ENCODE measurements around the gene SCOC. TPM values are rescaled to one million over a fixed set of nuclear protein-coding genes. Genes with fewer than 3 reads are reported as not detected.
A peak's percentile ranks its signal among the peaks of the same experiment; 100 is the strongest.

SCOC gene
- total and polyA plus RNA-seq, 2 of the 13 experiments (the other 11 are each of a cell fraction or from before 2014, with no cell fraction given): 43.8 to 65.2 TPM

DNA sequence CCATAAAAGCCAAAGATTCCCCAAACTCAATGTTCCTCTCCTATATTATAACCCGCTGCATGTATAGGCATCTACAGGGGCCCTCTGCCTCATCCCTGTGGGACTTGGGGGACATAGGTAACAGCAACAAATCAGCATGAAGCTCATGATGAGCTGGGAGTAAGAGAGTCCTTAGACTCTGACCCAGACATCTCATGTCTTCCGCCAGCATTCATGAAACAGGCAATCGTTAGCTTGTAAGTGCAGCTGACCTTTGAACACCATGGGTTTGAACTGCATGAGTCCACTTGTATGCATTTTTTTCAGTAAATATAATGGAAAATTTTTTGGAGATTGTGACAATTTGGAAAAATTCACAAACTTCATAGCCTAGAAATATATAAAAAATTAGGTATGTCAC, 10.4 kb upstream of the SCOC start (continued):
- TF ChIP-seq, protein P1, sequence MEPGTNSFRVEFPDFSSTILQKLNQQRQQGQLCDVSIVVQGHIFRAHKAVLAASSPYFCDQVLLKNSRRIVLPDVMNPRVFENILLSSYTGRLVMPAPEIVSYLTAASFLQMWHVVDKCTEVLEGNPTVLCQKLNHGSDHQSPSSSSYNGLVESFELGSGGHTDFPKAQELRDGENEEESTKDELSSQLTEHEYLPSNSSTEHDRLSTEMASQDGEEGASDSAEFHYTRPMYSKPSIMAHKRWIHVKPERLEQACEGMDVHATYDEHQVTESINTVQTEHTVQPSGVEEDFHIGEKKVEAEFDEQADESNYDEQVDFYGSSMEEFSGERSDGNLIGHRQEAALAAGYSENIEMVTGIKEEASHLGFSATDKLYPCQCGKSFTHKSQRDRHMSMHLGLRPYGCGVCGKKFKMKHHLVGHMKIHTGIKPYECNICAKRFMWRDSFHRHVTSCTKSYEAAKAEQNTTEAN (CRISPR knock-in tag; conservative IDR thresholded peaks at IDR 0.05): no peak
- TF ChIP-seq, protein P2, sequence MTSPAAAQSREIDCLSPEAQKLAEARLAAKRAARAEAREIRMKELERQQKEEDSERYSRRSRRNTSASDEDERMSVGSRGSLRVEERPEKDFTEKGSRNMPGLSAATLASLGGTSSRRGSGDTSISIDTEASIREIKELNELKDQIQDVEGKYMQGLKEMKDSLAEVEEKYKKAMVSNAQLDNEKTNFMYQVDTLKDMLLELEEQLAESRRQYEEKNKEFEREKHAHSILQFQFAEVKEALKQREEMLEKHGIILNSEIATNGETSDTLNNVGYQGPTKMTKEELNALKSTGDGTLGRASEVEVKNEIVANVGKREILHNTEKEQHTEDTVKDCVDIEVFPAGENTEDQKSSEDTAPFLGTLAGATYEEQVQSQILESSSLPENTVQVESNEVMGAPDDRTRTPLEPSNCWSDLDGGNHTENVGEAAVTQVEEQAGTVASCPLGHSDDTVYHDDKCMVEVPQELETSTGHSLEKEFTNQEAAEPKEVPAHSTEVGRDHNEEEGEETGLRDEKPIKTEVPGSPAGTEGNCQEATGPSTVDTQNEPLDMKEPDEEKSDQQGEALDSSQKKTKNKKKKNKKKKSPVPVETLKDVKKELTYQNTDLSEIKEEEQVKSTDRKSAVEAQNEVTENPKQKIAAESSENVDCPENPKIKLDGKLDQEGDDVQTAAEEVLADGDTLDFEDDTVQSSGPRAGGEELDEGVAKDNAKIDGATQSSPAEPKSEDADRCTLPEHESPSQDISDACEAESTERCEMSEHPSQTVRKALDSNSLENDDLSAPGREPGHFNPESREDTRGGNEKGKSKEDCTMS (CRISPR knock-in tag; conservative IDR thresholded peaks at IDR 0.05): no peak
- TF ChIP-seq SMAD1 (CRISPR knock-in tag; IDR thresholded peaks at IDR 0.05; ENCODE audit: borderline replicate concordance, low read depth) (no peak), ZSCAN30 (CRISPR knock-in tag; IDR thresholded peaks at IDR 0.05) (no peak), ZNF605 (CRISPR knock-in tag; IDR thresholded peaks at IDR 0.05) (no peak), ZNF484 (CRISPR knock-in tag; IDR thresholded peaks at IDR 0.05; ENCODE audit: borderline replicate concordance, low read depth) (no peak), ONECUT2 (CRISPR knock-in tag; IDR thresholded peaks at IDR 0.05) (0 out of 2 replicates have a peak, but pooled peaks have one; percentile 9), PHF21A (CRISPR knock-in tag; IDR thresholded peaks at IDR 0.05) (no peak), ZNF383 (CRISPR knock-in tag; IDR thresholded peaks at IDR 0.05; ENCODE audit: borderline replicate concordance) (no peak), TBX3 (IDR thresholded peaks at IDR 0.05; ENCODE audit: borderline replicate concordance) (no peak), NFKBIZ (CRISPR knock-in tag; IDR thresholded peaks at IDR 0.05) (no peak), ELF1 (CRISPR knock-in tag; IDR thresholded peaks at IDR 0.05) (0 out of 2 replicates have a peak, but pooled peaks have one; percentile 16), KLF16 (CRISPR knock-in tag; IDR thresholded peaks at IDR 0.05) (0 out of 4 replicates have a peak, but pooled peaks of 1 of the 2 experiments have one; percentile 21), HNRNPK (IDR thresholded peaks at IDR 0.05; ENCODE audit: low read depth, low read length, poor library complexity, severe bottlenecking) (no peak), HDAC2 (CRISPR knock-in tag; IDR thresholded peaks at IDR 0.05) (no peak), FOXA3 (CRISPR knock-in tag; IDR thresholded peaks at IDR 0.05) (peak; percentile 55; the same call in 1 of the 2 replicates), BCL6 (CRISPR knock-in tag; IDR thresholded peaks at IDR 0.05) (0 out of 2 replicates have a peak, but pooled peaks have one; percentile 9)
- TF ChIP-seq, protein P3, sequence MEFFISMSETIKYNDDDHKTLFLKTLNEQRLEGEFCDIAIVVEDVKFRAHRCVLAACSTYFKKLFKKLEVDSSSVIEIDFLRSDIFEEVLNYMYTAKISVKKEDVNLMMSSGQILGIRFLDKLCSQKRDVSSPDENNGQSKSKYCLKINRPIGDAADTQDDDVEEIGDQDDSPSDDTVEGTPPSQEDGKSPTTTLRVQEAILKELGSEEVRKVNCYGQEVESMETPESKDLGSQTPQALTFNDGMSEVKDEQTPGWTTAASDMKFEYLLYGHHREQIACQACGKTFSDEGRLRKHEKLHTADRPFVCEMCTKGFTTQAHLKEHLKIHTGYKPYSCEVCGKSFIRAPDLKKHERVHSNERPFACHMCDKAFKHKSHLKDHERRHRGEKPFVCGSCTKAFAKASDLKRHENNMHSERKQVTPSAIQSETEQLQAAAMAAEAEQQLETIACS (CRISPR knock-in tag; IDR thresholded peaks at IDR 0.05): no peak
- TF ChIP-seq, protein P4, sequence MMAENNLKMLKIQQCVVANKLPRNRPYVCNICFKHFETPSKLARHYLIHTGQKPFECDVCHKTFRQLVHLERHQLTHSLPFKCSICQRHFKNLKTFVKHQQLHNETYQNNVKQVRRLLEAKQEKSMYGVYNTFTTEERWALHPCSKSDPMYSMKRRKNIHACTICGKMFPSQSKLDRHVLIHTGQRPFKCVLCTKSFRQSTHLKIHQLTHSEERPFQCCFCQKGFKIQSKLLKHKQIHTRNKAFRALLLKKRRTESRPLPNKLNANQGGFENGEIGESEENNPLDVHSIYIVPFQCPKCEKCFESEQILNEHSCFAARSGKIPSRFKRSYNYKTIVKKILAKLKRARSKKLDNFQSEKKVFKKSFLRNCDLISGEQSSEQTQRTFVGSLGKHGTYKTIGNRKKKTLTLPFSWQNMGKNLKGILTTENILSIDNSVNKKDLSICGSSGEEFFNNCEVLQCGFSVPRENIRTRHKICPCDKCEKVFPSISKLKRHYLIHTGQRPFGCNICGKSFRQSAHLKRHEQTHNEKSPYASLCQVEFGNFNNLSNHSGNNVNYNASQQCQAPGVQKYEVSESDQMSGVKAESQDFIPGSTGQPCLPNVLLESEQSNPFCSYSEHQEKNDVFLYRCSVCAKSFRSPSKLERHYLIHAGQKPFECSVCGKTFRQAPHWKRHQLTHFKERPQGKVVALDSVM (CRISPR knock-in tag; IDR thresholded peaks at IDR 0.05): no peak
- TF ChIP-seq, protein P5, sequence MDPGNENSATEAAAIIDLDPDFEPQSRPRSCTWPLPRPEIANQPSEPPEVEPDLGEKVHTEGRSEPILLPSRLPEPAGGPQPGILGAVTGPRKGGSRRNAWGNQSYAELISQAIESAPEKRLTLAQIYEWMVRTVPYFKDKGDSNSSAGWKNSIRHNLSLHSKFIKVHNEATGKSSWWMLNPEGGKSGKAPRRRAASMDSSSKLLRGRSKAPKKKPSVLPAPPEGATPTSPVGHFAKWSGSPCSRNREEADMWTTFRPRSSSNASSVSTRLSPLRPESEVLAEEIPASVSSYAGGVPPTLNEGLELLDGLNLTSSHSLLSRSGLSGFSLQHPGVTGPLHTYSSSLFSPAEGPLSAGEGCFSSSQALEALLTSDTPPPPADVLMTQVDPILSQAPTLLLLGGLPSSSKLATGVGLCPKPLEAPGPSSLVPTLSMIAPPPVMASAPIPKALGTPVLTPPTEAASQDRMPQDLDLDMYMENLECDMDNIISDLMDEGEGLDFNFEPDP (CRISPR knock-in tag; conservative IDR thresholded peaks at IDR 0.05): no peak
- TF ChIP-seq, protein P6, sequence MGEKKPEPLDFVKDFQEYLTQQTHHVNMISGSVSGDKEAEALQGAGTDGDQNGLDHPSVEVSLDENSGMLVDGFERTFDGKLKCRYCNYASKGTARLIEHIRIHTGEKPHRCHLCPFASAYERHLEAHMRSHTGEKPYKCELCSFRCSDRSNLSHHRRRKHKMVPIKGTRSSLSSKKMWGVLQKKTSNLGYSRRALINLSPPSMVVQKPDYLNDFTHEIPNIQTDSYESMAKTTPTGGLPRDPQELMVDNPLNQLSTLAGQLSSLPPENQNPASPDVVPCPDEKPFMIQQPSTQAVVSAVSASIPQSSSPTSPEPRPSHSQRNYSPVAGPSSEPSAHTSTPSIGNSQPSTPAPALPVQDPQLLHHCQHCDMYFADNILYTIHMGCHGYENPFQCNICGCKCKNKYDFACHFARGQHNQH (CRISPR knock-in tag; IDR thresholded peaks at IDR 0.05): peak; percentile 50; the same call in 1 of the 2 replicates
